Panc1 (cell line): Measurements from ENCODE around the gene CNTN4. TPM values are rescaled to one million over a fixed set of nuclear protein-coding genes. Genes with fewer than 3 reads are reported as not detected.

Experiments used
- ATAC-seq: fragments of 200-7000 bp; cut with Tn5 transposase; 2 replicates; pipeline ENCODE4 v1.9.1; 2020; ENCODE audit warnings: mild to moderate bottlenecking, moderate library complexity
- BruUV-seq: library from RNA; stranded (reverse); fragments of 400-500 nt; replicated peaks from 2 replicates; lab custom pipeline; 2021; lab: Mats Ljungman, UMichigan
- CTCF ChIA-PET: fragments of 300-600 bp; sonication (Branson Sonifier 250); formaldehyde crosslinking; loops from one replicate; lab custom pipeline; 2022; ENCODE audit warnings: antibody characterized with exemption; lab: Charles Lee
- POLR2A ChIA-PET: fragments of 300-600 bp; sonication (Branson Sonifier 250); formaldehyde crosslinking; loops from one replicate; lab custom pipeline; 2022; ENCODE audit warnings: antibody characterized with exemption; lab: Charles Lee
- DNase-seq: peaks from one replicate; pipeline ENCODE4 v3.0.0-alpha.2; 2010; ENCODE audit warnings: low read depth, low spot score
- H3K27ac ChIP-seq: 2 replicates; pipeline ENCODE4 v1.5.1; 2011; ENCODE audit warnings: mild to moderate bottlenecking, low read length, inconsistent platforms
- H3K27me3 ChIP-seq: fragments of 200-500 bp; sonication (Bioruptor generic); 2 replicates; pipeline ENCODE4 v1.6.0; 2014; ENCODE audit warnings: low read length, inconsistent platforms; ENCODE audit not compliant: control insufficient read depth, insufficient read depth
- H3K36me3 ChIP-seq: fragments of 200-500 bp; sonication (Bioruptor generic); 2 replicates; pipeline ENCODE4 v1.5.1; 2014; ENCODE audit warnings: inconsistent platforms, mild to moderate bottlenecking, low read length, moderate library complexity; ENCODE audit not compliant: control insufficient read depth, insufficient read depth
- H3K4me1 ChIP-seq: 2 replicates; pipeline ENCODE4 v1.5.1; 2011; ENCODE audit warnings: inconsistent platforms, mild to moderate bottlenecking, low read length, moderate library complexity; ENCODE audit not compliant: control insufficient read depth, insufficient read depth
- H3K4me3 ChIP-seq, 2 experiments: 2 replicates each; pipeline ENCODE4 v1.5.1; 2011 to 2012; ENCODE audit warnings: low read depth in 2 of 2, low read length in 2 of 2, mild to moderate bottlenecking in 2 of 2, inconsistent platforms in 1 of 2, moderate library complexity in 1 of 2
- H3K9me3 ChIP-seq: fragments of 200-500 bp; sonication (Bioruptor generic); 2 replicates; pipeline ENCODE4 v1.5.1; 2014; ENCODE audit warnings: low read depth, mild to moderate bottlenecking, inconsistent platforms, low read length, moderate library complexity; ENCODE audit not compliant: control insufficient read depth, insufficient read depth
- POLR2AphosphoS5 ChIP-seq: IDR thresholded peaks from 2 replicates; pipeline ENCODE4 v1.6.1; 2012; ENCODE audit warnings: mild to moderate bottlenecking, low read depth, low read length, moderate library complexity
- REST ChIP-seq, 2 experiments: IDR thresholded peaks; 2 replicates each; pipeline ENCODE4 v1.6.1; 2011 to 2012; ENCODE audit warnings: low read depth in 2 of 2, control low read depth in 1 of 2, low read length in 1 of 2, mild to moderate bottlenecking in 1 of 2, moderate library complexity in 1 of 2; ENCODE audit not compliant: insufficient read depth in 1 of 2
- SIN3A ChIP-seq: IDR thresholded peaks from 2 replicates; pipeline ENCODE4 v1.6.1; 2012; ENCODE audit warnings: low read depth, mild to moderate bottlenecking, low read length, moderate library complexity, borderline replicate concordance; ENCODE audit not compliant: insufficient read depth
- TCF7L2 ChIP-seq: IDR thresholded peaks from 2 replicates; pipeline ENCODE4 v1.6.1; 2011; ENCODE audit warnings: mild to moderate bottlenecking, low read depth, low read length, inconsistent platforms
- in situ Hi-C: cut with HindIII; loops from 2 replicates; pipeline ENCODE4 v1.10.0; 2016; ENCODE audit warnings: low sequenced_read_pairs, low pct_unique_long_range_greater_than_20kb
- intact Hi-C: fragments of 100-400 bp; cut with micrococcal nuclease; formaldehyde crosslinking; loops from one replicate; pipeline ENCODE4 v1.10.0; 2022; ENCODE audit not compliant: unreplicated experiment
- total RNA-seq: library from RNA; stranded (reverse); gene quantifications from one replicate; pipeline ENCODE4 v1.2.1, GENCODE V29; 2021; ENCODE audit not compliant: unreplicated experiment
- TF ChIP-seq, protein P1 (sequence below): fragments of 450-650 bp; IDR thresholded peaks from 2 replicates; pipeline ENCODE4 v1.5.1; 2017; ENCODE audit warnings: mild to moderate bottlenecking

Gene CNTN4
- total RNA-seq, 1 experiment from 2014 or later, result not detected

DNA sequence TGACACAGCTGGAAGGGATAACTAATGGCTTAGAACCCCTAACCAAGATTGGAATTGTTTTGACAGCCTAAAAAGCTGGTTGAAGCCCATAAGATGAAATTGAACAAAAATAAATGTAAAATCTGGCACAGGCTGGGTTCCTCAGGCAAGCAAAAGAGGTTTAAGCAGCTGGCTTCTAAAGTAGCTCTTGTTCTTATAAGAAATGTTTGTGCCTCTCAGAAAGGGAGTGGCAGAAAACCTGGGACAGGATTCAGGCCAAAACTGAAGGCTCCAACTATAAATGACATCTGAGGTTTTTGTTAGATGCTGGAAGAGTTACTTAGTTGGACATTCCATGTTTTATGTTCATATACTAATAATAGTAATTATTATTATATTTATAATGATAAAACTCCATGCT lies 378.3 kb downstream of the CNTN4 start:
- in situ Hi-C loops, result no loop called here
- no peak for ATAC-seq
- Histone ChIP-seq H3K4me1 (no peaks in the 10 kb centered on the region), H3K27ac (no peak overlapping the region), H3K9me3 (no peaks in the 10 kb centered on the region), H3K36me3 (no peaks in the 10 kb centered on the region), H3K27me3 (no peaks in the 10 kb centered on the region), H3K4me3 (no peak overlapping the region)
- POLR2A ChIA-PET, result no interaction called here
- CTCF ChIA-PET, result no interaction called here
- BruUV-seq, result no TSS peak
- no peak for TF ChIP-seq REST (IDR thresholded peaks at IDR 0.05; ENCODE audit: insufficient read depth in 1 of 2, low read depth in 2 of 2, low read length in 1 of 2)
- no peak for TF ChIP-seq POLR2AphosphoS5
- TF ChIP-seq SIN3A, result no peak
- no peak for TF ChIP-seq TCF7L2
- TF ChIP-seq, protein P1, sequence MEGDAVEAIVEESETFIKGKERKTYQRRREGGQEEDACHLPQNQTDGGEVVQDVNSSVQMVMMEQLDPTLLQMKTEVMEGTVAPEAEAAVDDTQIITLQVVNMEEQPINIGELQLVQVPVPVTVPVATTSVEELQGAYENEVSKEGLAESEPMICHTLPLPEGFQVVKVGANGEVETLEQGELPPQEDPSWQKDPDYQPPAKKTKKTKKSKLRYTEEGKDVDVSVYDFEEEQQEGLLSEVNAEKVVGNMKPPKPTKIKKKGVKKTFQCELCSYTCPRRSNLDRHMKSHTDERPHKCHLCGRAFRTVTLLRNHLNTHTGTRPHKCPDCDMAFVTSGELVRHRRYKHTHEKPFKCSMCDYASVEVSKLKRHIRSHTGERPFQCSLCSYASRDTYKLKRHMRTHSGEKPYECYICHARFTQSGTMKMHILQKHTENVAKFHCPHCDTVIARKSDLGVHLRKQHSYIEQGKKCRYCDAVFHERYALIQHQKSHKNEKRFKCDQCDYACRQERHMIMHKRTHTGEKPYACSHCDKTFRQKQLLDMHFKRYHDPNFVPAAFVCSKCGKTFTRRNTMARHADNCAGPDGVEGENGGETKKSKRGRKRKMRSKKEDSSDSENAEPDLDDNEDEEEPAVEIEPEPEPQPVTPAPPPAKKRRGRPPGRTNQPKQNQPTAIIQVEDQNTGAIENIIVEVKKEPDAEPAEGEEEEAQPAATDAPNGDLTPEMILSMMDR, result no peak
- intact Hi-C loops, result no loop called here
- no peak for DNase-seq

GRCh38 chr3:2477620-2478019 lies 379.0 kb downstream of the CNTN4 start:
- in situ Hi-C loops (no loop called here), intact Hi-C loops (no loop called here)
- H3K27me3 ChIP-seq, result no peaks in the 10 kb centered on the region
- H3K4me3 ChIP-seq, result no peak overlapping the region
- CTCF ChIA-PET, result no interaction called here
- H3K36me3 ChIP-seq, result no peaks in the 10 kb centered on the region
- no peak for ATAC-seq
- H3K4me1 ChIP-seq, result no peaks in the 10 kb centered on the region
- no peak overlapping the region for H3K27ac ChIP-seq
- no peak for DNase-seq
- TF ChIP-seq, protein P1, result no peak
- no peak for TF ChIP-seq REST (IDR thresholded peaks at IDR 0.05; ENCODE audit: insufficient read depth in 1 of 2, low read depth in 2 of 2, low read length in 1 of 2)
- H3K9me3 ChIP-seq, result no peaks in the 10 kb centered on the region
- BruUV-seq, result no TSS peak
- POLR2A ChIA-PET, result no interaction called here
